GM18502 (cell line): Measurements from ENCODE around the gene FNBP1.

ENCODE experiments used
- ATAC-seq: cut with Tn5 transposase; IDR thresholded peaks from one replicate; pipeline ENCODE4 v1.9.1; 2021; ENCODE audit warnings: mild to moderate bottlenecking; ENCODE audit not compliant: unreplicated experiment, poor library complexity

The FNBP1 gene

DNA sequence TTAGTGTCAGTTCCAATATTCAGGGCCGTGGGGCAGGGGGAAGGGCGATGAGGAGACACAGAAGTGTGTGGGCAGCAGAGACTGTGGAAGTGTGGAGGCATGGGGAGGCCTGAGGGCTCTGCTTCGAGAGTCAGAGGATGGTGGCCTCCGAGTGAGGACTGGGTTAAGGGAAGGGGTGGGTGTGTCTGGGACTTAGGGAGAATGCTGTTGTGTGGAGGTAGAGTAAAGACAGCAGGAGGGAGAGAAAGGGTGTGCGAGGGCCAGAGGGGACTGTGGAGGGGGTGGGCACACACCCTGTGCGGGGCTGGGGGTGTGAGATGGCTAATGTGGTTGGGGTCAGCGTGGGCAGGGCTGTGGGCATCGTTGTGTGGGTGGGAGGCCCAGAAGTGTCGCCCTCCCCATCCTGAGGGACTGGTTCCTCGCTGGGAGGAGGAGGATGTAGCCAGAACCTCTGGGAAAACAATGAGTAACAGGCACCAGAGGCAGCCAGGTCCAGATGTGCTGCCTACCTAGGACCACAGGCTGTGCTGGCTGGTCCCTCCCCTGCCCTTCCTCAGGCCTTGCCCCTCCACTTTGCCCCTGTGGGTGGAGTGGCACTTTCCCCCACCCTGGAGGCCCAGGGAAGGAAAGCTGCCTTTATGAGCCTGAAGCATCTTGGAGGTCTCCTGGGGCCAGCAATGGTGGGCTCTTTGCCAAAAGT lies 203.5 kb downstream of the FNBP1 start:
- no peak for ATAC-seq

DNA sequence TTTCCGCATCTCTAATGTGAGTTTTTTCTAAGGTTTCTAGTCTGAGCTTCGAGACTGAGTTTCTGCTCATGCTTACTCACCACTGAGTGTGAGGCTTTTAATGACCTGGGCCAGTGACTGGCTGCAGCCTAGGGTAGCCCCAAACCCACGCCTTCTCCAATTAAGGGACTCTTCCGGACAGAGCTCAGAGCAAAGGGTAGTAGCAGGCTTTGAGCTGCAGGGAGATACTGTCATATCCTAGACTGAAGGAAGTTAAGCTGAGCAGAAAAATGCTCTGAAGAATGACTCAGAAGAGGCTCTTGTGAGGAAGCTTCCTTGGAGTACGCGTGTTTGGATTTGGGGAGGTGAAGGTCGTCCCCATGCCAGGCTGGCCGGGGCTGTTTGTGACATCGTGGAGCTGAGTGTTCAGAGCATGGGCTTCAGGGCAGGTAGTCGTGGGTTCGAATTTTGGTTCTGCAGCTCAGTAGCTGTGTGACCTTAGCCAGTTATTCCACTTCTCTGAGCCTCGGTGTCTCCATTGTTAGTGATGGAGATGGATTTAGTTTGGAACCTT lies 204.2 kb downstream of the FNBP1 start:
- no peak for ATAC-seq
